Measurements from ENCODE around the gene C1orf52. TPM values are rescaled to one million over a fixed set of nuclear protein-coding genes. Genes with fewer than 3 reads are reported as not detected.

The C1orf52 gene
- total and polyA plus RNA-seq, 2 of the 13 experiments (the other 11 are each of a cell fraction or from before 2014, with no cell fraction given): 19.4 to 27.4 TPM

DNA sequence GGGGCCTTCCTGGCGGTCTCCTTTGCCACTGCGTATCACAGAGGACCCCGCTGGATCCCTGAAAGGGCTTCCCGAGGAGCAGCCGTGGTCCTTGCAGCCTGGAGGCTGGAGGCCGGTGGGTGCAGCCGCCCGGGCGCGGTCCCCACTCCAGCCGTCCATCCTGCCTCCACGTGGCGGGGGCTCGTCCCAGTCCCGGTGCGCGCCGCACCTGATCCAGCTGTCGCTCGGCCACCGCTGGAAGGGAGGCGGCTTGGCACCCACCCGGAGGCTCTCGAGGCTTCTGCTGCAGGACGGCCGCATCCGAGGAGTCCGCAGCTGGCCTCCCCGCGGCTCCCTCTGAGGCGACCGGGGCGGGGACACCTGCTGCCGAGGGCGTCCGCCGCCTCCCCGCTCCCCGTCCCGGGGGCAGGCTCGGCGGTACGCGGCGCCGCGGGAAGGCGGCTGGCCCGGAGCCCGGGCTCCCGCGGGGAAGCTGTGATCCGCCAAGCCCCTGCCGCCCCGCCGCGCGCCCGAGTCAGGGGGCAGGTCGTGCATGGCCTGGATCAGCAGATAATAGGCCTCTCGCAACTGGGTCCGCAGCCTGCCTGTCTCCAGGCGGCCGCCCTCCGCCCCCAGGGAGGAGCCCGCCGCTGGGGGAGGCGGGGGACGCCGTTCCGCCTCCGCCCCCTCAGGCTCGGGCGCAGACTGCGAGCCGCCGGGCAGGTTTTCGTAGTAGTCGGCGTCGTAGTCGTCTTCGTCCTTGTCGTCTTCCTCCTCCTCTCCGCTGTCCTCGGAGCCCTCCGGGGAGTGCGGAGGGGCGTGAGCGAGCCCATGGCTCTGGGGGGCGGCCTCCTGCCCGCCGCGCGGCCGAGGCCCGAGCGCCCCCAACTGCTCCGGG, 58.8 kb downstream of the C1orf52 start, which contains the start of gene SYDE2 (continued):
- TF ChIP-seq, protein P1, sequence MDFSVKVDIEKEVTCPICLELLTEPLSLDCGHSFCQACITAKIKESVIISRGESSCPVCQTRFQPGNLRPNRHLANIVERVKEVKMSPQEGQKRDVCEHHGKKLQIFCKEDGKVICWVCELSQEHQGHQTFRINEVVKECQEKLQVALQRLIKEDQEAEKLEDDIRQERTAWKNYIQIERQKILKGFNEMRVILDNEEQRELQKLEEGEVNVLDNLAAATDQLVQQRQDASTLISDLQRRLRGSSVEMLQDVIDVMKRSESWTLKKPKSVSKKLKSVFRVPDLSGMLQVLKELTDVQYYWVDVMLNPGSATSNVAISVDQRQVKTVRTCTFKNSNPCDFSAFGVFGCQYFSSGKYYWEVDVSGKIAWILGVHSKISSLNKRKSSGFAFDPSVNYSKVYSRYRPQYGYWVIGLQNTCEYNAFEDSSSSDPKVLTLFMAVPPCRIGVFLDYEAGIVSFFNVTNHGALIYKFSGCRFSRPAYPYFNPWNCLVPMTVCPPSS (IDR thresholded peaks at IDR 0.05): no peak
- TF ChIP-seq ZNF121 (CRISPR knock-in tag; IDR thresholded peaks at IDR 0.05): peak; percentile 16; the same call in 1 of the 2 replicates
- TF ChIP-seq SP2 (CRISPR knock-in tag; IDR thresholded peaks at IDR 0.05): peak; percentile 81
- no peak; the same call in 1 of the 2 replicates for TF ChIP-seq EEA1 (CRISPR knock-in tag; IDR thresholded peaks at IDR 0.05; ENCODE audit: borderline replicate concordance)
- TF ChIP-seq ZSCAN30 (CRISPR knock-in tag; IDR thresholded peaks at IDR 0.05): no peak
- TF ChIP-seq ZNF607 (CRISPR knock-in tag; IDR thresholded peaks at IDR 0.05; ENCODE audit: borderline replicate concordance): no peak
- TF ChIP-seq ZNF772 (CRISPR knock-in tag; IDR thresholded peaks at IDR 0.05): no peak
- TF ChIP-seq, protein P2, sequence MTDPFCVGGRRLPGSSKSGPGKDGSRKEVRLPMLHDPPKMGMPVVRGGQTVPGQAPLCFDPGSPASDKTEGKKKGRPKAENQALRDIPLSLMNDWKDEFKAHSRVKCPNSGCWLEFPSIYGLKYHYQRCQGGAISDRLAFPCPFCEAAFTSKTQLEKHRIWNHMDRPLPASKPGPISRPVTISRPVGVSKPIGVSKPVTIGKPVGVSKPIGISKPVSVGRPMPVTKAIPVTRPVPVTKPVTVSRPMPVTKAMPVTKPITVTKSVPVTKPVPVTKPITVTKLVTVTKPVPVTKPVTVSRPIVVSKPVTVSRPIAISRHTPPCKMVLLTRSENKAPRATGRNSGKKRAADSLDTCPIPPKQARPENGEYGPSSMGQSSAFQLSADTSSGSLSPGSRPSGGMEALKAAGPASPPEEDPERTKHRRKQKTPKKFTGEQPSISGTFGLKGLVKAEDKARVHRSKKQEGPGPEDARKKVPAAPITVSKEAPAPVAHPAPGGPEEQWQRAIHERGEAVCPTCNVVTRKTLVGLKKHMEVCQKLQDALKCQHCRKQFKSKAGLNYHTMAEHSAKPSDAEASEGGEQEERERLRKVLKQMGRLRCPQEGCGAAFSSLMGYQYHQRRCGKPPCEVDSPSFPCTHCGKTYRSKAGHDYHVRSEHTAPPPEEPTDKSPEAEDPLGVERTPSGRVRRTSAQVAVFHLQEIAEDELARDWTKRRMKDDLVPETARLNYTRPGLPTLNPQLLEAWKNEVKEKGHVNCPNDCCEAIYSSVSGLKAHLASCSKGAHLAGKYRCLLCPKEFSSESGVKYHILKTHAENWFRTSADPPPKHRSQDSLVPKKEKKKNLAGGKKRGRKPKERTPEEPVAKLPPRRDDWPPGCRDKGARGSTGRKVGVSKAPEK (CRISPR knock-in tag; IDR thresholded peaks at IDR 0.05; ENCODE audit: borderline replicate concordance): no peak
- TF ChIP-seq MTA3 (CRISPR knock-in tag; IDR thresholded peaks at IDR 0.05): no peak
- TF ChIP-seq, protein P3, sequence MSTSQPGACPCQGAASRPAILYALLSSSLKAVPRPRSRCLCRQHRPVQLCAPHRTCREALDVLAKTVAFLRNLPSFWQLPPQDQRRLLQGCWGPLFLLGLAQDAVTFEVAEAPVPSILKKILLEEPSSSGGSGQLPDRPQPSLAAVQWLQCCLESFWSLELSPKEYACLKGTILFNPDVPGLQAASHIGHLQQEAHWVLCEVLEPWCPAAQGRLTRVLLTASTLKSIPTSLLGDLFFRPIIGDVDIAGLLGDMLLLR (CRISPR knock-in tag; IDR thresholded peaks at IDR 0.05): no peak; the same call in 1 of the 2 replicates
- TF ChIP-seq, protein P4, sequence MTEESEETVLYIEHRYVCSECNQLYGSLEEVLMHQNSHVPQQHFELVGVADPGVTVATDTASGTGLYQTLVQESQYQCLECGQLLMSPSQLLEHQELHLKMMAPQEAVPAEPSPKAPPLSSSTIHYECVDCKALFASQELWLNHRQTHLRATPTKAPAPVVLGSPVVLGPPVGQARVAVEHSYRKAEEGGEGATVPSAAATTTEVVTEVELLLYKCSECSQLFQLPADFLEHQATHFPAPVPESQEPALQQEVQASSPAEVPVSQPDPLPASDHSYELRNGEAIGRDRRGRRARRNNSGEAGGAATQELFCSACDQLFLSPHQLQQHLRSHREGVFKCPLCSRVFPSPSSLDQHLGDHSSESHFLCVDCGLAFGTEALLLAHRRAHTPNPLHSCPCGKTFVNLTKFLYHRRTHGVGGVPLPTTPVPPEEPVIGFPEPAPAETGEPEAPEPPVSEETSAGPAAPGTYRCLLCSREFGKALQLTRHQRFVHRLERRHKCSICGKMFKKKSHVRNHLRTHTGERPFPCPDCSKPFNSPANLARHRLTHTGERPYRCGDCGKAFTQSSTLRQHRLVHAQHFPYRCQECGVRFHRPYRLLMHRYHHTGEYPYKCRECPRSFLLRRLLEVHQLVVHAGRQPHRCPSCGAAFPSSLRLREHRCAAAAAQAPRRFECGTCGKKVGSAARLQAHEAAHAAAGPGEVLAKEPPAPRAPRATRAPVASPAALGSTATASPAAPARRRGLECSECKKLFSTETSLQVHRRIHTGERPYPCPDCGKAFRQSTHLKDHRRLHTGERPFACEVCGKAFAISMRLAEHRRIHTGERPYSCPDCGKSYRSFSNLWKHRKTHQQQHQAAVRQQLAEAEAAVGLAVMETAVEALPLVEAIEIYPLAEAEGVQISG (CRISPR knock-in tag; IDR thresholded peaks at IDR 0.05): peak; percentile 35; the same call in 1 of the 2 replicates
- TF ChIP-seq NCOA2 (CRISPR knock-in tag; IDR thresholded peaks at IDR 0.05): no peak
- no peak for TF ChIP-seq ZNF773 (CRISPR knock-in tag; IDR thresholded peaks at IDR 0.05; ENCODE audit: borderline replicate concordance)
- TF ChIP-seq, protein P5, sequence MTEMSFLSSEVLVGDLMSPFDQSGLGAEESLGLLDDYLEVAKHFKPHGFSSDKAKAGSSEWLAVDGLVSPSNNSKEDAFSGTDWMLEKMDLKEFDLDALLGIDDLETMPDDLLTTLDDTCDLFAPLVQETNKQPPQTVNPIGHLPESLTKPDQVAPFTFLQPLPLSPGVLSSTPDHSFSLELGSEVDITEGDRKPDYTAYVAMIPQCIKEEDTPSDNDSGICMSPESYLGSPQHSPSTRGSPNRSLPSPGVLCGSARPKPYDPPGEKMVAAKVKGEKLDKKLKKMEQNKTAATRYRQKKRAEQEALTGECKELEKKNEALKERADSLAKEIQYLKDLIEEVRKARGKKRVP (CRISPR knock-in tag; IDR thresholded peaks at IDR 0.05): no peak
- no peak for TF ChIP-seq RORA (CRISPR knock-in tag; IDR thresholded peaks at IDR 0.05)
- TF ChIP-seq ZNF841 (CRISPR knock-in tag; IDR thresholded peaks at IDR 0.05; ENCODE audit: borderline replicate concordance): no peak

Measured in HepG2 (cell line).